ENCODE results near the gene MLEC.

The MLEC gene

GRCh38 chr12:120749256-120749655 lies 62.3 kb downstream of the MLEC start:
- DNase-seq, result no peak

- no peak for DNase-seq
These were observed 63.9 kb downstream of the MLEC start for GRCh38 chr12:120750806-120751205.

- DNase-seq, result no peak
These were observed 64.4 kb downstream of the MLEC start for GRCh38 chr12:120751389-120751788.

All from activated naive CD4-positive, alpha-beta T cell treated with Interleukin-2 at 50 U/mL for 16 hours (primary cell).